HG03108 (cell line): ENCODE results near the gene CD46.

ENCODE experiments used
- ATAC-seq: cut with Tn5 transposase; IDR thresholded peaks from one replicate; pipeline ENCODE4 v1.9.1; 2021; ENCODE audit warnings: moderate library complexity; ENCODE audit not compliant: unreplicated experiment

Gene CD46

DNA sequence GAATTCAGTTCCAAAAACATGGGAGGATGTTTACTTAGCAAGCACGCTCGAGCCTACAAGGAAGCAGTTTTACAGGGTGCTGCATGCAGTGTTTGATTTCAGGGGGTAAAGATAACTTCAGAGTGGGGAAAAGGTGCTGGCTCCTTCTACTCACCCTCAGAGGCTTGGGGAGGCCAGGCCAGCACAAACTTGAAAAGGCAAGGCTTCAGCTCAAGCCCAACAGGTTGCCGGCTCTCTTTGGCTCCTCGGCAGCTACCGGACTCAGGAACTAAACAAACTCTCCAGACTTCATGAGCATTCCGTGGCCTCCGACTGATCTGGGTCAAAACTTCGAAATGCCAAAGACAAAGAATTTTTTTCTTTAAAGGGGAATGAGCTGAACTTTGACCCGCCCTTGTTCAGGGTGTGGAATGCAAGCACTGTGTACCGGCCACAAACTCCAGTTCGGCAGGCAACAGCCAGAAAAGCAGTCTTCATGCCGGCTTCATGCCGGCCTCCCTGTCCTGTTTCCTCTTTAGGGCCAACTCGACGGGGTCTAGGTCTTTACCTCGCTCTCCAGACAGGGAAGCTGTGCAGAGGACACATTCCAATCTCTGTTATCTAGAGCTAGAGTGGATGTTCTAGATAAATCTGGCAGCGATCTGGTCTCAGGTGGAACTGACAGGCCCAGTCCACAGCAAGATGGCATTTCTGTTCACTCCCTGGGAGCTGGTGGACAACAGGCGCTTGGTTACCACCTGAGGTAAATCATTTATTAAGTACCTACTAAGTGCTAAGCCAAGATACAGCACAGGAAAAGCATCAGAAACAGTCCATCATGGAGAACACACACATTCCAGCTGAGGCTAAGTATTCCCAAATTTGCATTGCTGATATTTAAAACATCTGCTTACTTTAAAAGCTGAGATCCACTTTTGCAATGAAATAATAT, 75.0 kb downstream of the CD46 start:
- ATAC-seq, result no peak

DNA sequence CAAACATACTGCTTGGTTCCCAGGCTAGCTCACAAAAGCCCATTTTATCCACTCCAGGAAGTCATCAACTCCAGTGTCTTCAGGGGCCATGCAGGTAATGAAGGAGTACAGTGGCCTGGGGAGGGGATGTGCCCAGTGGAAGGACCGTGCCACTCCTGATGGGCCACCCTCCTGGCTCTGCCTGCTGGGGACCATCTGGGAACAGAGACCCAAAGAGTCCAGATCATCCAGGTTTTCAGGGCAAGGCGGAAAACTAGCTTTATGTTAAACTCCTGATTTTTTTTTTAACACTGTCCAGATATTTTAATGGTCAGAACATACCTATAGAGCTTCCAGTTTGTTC, 75.6 kb downstream of the CD46 start:
- no peak for ATAC-seq

DNA sequence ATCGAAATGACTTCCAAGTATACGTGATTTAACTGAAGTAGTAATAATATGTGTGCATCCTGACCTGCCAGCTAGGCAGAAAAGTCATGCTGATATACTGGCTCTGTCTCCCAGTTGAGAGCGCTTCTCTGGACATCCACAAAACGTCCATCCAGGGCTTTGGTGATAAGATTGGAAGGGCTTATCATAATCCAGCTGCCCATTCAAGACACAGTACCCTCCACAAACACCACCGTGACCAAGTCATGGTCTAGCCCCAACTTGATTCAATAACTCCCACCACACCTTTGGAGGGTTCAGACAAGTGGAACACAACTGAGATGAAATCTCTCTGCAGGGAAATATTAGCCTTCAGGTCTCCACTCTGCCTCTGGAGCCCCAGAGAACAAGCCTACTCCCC, 76.2 kb downstream of the CD46 start:
- ATAC-seq, result no peak

DNA sequence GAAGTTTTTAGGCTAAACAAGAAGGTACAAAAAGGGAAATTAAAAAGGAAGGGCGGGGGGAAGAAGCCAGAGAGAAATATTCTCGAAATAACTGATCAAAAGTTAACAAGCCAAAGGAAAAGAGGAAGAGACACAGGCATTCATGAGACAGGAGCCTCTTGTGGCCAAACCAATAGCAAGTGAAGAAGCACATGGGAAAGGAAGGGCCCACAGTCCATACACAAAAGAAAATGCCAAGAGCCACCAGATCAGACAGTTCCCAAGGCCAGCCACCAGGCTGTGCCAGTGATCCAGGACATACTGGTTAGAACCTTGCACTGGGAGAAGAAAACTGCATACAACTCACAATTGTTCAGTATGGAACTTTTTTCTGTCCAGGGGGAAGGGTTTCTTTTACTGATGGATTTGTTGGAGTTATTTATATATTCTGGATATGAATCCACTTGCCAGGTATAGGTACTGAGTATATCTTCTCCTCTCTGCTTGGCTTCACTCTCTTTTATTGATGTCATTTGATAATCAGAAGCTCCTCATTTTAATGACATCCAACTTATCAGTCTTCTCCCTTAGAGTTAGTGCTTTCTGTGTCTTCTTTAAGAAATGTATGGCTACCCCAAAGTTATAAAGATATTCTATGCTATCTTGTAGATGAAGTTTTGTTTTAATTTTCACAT, 76.8 kb downstream of the CD46 start:
- ATAC-seq, result peak; percentile 24

DNA sequence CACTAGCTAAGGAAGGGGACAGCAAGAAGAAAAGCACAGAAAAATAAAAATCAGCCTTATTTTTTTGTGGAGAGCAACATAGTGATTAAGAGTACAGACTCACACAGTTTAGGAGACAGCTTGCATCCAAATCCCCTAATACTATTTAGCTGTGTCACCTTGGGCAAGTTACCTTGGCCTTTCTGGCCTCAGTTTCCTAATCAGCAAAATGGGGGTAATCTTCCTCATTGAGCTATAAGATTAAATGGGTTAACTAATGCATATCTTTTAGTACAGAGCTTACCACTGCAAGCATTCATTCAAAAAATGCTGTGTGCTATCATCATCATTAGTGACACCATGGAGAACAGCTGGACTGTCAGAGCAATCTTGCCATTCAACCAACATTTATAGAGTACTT, 77.7 kb downstream of the CD46 start:
- ATAC-seq, result no peak

GRCh38 chr1:207830788-207831187, 78.9 kb downstream of the CD46 start:
- no peak for ATAC-seq

DNA sequence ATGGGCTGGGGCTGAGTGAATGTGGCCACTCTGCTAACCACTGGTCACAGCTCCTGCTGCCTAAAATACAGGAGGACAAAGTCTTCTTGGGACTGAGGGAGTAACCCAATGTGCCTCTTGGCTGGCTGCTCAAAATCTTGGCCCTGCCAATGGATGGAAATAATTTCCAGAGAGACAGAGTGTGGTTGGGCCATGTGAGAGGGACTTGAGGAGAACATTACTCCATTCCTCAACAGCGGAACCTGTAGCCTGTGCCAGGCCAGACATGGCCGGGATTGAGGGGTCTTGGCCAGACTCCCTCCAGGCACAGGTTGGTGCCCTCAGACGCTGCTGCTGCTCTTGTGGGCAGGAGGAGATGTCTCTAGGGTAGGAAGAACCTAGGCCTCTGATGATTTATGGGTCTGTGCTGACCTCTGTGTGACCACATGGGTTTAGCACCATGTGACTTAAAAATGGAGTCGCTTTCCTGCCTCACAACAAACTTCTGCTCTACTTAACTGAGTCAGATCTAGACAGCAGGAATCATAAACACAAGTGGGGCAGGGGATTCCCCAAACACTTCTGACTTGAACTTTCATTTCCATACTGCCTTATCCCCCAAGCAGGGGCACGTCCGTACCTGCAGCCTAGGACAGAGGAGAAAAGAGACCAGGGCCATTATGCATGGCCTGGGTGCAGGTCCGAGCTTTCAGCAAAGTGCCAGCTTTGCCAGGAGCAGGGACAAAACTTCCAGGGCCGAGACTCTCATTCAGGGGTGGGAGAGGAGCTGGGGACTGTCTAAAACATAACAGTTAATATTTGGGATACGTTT, 79.9 kb downstream of the CD46 start:
- ATAC-seq, result peak; percentile 83

GRCh38 chr1:207832796-207833195, 80.9 kb downstream of the CD46 start:
- no peak for ATAC-seq

DNA sequence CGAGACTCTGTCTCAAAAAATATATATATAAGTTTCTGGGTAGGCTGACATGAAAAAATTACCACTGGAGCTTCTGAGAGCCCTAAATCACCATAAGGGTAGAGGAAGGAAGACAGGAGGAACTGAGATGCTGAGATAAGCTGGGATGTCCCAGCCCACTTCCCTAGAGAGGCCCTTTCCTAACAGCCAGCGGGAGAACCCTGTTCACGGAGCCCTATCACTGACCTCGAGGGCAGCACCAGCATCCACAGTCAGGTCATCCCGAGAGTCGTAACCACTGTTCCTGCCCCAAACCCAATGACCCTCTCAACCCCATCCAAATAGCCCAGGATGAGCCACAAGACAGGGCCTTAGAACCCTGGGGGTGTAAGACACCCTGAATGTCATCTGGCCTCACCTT, 81.5 kb downstream of the CD46 start:
- no peak for ATAC-seq

GRCh38 chr1:207833956-207834660, 82.3 kb downstream of the CD46 start:
- ATAC-seq, result no peak

GRCh38 chr1:207835958-207836357, 84.1 kb downstream of the CD46 start:
- no peak for ATAC-seq

GRCh38 chr1:207836591-207837347, 84.9 kb downstream of the CD46 start:
- no peak for ATAC-seq

- no peak for ATAC-seq
These were observed 85.8 kb downstream of the CD46 start for GRCh38 chr1:207837673-207838072.

- no peak for ATAC-seq
These were observed 86.6 kb downstream of the CD46 start for GRCh38 chr1:207838156-207839082.

DNA sequence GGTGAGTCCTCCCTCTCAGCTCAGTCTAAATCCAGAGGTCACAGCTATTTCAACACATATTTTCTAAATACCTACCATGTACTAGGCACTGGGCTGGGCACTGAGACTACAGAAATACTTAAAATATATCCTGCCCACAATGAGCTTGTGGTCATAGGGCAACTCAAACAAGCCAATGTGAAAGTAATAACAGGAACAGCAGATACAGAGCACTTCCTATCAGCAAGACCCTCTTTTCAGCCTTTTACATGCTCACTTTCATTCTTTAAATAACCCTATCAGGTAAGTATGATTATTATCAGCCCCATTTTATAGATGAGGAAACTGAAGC, 87.2 kb downstream of the CD46 start:
- ATAC-seq, result no peak

DNA sequence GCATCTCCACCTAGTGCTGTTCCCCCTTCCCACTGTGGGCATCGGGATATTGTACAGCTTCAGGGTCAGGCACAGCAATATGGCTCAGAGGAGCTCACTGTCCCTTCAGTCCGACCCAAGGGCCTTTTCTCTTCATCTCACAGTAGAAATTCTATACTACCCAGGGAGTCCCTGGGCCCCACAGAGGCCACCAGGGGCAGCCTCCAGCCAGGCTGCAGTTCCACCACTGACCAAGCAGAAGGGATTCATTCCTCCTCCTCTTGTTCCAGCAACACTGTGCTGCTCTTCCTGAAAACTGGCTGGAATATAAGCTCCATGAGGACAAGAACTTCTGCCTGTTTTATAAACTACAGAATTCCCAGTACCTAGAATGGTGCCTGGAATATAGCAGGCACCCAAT, 88.5 kb downstream of the CD46 start:
- ATAC-seq, result no peak

GRCh38 chr1:207841293-207841692, 89.4 kb downstream of the CD46 start:
- no peak for ATAC-seq

DNA sequence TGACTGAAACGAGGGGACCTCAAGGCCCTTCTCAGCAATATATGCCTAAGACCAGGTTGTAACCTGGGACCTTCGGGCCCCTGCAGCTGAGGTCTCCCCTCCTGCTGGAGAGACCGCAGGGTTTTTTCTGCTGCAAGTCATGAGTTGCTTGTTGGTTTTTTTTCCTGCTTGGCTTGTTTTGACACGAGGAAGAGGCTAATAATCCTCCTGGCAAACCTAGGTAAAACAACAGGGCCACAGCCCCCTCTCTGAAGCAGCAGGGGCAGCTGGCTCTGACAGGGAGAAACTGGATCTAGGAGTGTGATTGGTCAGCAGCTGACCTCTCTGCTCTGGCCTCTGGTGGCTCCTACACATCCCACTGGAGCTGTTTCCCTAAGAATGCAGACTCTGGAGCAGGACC, 90.0 kb downstream of the CD46 start:
- ATAC-seq, result no peak

DNA sequence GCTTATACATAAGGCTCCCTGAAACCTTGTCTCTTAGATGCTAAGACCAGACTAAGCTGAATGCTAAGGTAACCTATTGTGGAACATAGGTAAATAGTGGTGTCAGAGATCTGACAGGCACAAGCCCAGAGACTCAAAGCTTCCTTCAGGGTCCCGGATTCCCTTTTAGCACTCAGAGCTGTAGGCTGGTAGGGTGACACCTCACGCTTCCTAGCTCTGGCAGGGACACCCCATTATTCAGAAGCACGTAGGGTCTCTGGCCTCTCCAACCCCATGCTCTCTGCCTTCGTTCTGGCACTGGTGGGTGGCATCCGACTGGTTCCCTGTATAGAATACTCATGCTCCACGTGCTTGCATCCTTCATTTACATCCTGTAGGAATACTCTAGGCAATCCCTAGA, 90.7 kb downstream of the CD46 start:
- no peak for ATAC-seq
